Osteocyte (in vitro differentiated cells): Measurements from ENCODE around the gene SLC1A2. TPM values are rescaled to one million over a fixed set of nuclear protein-coding genes. Genes with fewer than 3 reads are reported as not detected.

Experiments used
- DNase-seq: peaks from one replicate; pipeline ENCODE4 v3.0.0; 2021; ENCODE audit warnings: mixed read lengths; ENCODE audit not compliant: unreplicated experiment; ENCODE audit errors: extremely low spot score
- H3K27ac Mint-ChIP-seq: one replicate; pipeline ENCODE4 v1.8.0; 2021; ENCODE audit warnings: mild to moderate bottlenecking, mixed read lengths; ENCODE audit not compliant: unreplicated experiment
- H3K27me3 Mint-ChIP-seq: one replicate; pipeline ENCODE4 v1.8.0; 2021; ENCODE audit warnings: mixed read lengths; ENCODE audit not compliant: unreplicated experiment
- H3K36me3 Mint-ChIP-seq: one replicate; pipeline ENCODE4 v1.8.0; 2021; ENCODE audit warnings: mixed read lengths; ENCODE audit not compliant: unreplicated experiment
- H3K4me1 Mint-ChIP-seq: one replicate; pipeline ENCODE4 v1.8.0; 2021; ENCODE audit warnings: mixed read lengths; ENCODE audit not compliant: unreplicated experiment
- H3K4me3 Mint-ChIP-seq: one replicate; pipeline ENCODE4 v1.8.0; 2021; ENCODE audit warnings: mild to moderate bottlenecking, moderate library complexity, mixed read lengths; ENCODE audit not compliant: unreplicated experiment
- H3K9me3 Mint-ChIP-seq: one replicate; pipeline ENCODE4 v1.8.0; 2021; ENCODE audit warnings: mixed read lengths; ENCODE audit not compliant: unreplicated experiment
- total RNA-seq: library from RNA; stranded (reverse); gene quantifications from 2 replicates; pipeline ENCODE4 v1.2.1, GENCODE V29; 2021
- TF ChIP-seq, protein P1 (sequence below): fragments of 200-600 bp; sonication (generic); IDR thresholded peaks from 2 replicates; pipeline ENCODE4 v1.5.0; 2021; ENCODE audit warnings: antibody characterized with exemption, mild to moderate bottlenecking, moderate library complexity

Gene SLC1A2
- total RNA-seq, 1 donor from 2014 or later: 0.32 TPM

DNA sequence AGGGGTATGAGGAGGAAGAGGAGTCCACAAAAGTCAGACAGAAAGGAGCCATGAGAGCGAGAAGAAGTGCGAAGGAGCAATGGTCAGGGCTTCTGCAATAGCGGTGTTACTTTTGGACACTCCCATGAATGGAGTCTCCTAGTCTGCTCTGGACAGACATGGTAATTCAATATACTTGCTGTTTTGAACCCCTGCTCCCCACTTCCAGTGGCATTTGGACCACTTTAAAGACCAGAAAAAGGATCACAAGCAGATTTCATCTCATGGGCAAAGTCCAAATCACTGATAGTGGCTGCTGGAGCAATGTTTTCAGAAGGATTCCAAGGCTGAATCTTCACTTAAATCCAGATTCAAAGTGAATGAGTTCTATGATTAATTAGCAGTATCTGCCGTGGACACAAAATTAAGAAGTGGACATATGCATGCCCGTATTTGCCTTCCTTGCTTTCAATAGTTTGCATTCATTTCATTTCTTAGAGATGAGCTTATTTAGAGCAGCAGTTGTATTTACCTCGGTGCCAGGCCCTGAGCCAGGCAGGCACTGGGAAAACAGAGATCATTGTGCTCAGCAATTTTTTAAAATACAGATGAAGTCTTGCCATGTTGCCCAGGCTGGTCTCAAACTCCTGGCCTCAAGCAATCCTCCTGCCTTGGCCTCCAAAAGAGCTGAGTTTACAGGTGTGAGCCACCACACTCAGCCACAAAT is 72.0 kb downstream of the SLC1A2 start:
- no peak for DNase-seq
- no peak overlapping the region for H3K4me3 Mint-ChIP-seq
- TF ChIP-seq, protein P1, sequence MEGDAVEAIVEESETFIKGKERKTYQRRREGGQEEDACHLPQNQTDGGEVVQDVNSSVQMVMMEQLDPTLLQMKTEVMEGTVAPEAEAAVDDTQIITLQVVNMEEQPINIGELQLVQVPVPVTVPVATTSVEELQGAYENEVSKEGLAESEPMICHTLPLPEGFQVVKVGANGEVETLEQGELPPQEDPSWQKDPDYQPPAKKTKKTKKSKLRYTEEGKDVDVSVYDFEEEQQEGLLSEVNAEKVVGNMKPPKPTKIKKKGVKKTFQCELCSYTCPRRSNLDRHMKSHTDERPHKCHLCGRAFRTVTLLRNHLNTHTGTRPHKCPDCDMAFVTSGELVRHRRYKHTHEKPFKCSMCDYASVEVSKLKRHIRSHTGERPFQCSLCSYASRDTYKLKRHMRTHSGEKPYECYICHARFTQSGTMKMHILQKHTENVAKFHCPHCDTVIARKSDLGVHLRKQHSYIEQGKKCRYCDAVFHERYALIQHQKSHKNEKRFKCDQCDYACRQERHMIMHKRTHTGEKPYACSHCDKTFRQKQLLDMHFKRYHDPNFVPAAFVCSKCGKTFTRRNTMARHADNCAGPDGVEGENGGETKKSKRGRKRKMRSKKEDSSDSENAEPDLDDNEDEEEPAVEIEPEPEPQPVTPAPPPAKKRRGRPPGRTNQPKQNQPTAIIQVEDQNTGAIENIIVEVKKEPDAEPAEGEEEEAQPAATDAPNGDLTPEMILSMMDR: no peak
- peaks cover 3% of the 10 kb centered on the region for H3K9me3 Mint-ChIP-seq
- H3K27ac Mint-ChIP-seq: peak overlapping the region; percentile 79
- no peaks in the 10 kb centered on the region for H3K27me3 Mint-ChIP-seq
- no peaks in the 10 kb centered on the region for H3K36me3 Mint-ChIP-seq
- peaks cover 53% of the 10 kb centered on the region for H3K4me1 Mint-ChIP-seq

DNA sequence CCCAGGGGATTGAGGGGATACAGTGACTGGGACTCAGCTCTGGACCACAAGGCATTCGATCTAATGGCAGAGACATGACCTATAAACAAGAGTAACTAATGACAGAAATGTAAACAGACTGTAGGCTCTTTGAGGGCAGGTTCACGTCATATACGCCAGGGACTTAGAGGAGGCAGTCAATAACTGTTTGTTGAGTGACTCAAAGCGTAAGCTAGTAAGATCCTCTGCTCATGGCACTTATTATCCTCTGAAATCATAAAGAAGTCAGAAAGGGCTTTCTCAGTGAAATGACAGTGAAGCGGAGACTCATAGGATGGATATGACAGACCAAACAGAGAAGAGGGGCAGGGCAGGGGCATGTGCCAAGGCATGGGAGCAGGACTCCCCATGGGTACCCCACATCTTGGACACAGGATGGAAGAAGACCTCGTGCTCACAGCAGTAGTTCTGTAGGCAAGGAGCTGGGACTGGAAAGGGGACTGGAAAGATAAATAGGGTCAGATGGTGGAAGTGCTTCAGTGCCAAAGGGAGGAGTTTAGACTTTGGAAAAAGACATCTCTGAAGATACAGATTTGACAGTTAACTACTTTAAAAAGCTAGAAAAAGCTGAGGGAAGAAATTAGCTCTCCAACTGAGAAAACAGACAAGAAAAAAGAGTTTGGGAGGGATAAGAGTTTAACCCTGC is 72.7 kb downstream of the SLC1A2 start:
- Mint-ChIP-seq H3K27ac (peak overlapping the region; percentile 62), H3K4me3 (no peak overlapping the region), H3K9me3 (peaks cover 3% of the 10 kb centered on the region), H3K36me3 (no peaks in the 10 kb centered on the region), H3K27me3 (no peaks in the 10 kb centered on the region), H3K4me1 (peaks cover 46% of the 10 kb centered on the region)
- TF ChIP-seq, protein P1: no peak
- DNase-seq: no peak

DNA sequence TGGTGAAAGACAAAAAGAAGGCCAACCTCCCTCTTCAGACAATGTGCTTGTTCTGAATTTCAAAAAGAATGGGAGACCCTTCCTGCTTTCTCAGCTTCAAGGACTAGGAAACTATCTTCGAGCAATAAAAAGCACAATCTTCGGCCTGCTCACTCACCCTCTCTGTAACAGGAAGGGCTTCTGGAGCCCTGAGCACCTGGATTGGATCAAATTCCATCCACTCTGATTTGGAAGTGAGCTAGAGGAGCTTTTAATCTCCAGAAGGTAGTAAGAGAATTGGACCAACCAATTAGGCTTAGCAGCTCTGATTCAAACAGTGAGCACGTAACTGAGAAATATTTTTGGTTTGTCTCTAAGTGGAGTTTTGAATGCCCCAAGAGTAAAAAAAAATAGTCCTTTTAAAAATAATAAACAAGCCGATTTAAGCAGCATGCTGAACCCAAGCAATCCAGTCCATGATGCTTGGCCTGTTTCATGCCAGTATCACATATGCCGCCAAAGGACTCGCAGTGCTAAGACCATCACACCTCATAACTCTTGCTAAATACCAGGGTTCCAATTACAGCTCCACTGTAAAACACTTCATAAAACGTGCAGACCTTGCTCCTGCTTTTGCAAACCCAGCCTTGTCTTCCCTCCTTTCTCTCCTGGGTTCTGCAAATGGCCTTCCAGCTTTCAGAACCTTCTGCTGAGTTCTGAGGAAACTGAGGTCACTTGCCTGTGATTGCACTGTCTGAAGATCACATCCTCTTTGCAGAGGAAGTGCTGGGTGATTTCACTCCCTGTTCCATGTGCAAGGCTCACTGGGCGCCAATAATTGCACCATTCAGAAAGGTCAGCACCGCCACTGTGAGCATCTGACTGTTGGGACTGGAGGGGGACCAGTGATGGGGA is 74.4 kb downstream of the SLC1A2 start:
- no peak overlapping the region for H3K4me3 Mint-ChIP-seq
- H3K4me1 Mint-ChIP-seq: peaks cover 39% of the 10 kb centered on the region
- no peak for DNase-seq
- H3K9me3 Mint-ChIP-seq: peaks cover 3% of the 10 kb centered on the region
- H3K36me3 Mint-ChIP-seq: no peaks in the 10 kb centered on the region
- TF ChIP-seq, protein P1: no peak
- H3K27me3 Mint-ChIP-seq: no peaks in the 10 kb centered on the region
- no peak overlapping the region for H3K27ac Mint-ChIP-seq

DNA sequence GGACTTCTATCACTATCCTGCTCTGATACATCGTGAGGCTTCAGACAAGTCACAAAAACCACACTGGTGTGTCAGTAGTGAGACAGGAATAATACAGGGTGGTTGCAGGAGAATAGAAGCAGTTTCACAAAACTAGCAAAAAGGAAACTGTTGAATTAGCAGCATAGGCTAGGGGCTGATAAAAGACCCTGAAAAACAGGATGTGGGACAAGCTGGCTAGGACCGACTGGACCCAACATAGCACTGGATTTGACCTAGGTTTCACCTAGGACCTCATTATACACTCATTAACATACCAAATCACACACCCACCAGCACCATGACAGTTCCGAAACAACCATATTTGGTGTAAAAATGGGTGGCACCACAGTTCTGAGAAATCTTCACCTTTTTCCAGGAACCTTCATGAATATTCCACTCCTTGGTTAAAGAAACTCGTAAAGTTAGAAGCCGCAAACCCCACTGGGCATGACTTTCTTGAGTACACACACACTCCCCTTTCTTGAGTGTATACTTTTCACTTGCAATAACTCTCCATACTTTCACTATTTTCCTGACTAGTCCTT is 76.2 kb downstream of the SLC1A2 start:
- Mint-ChIP-seq H3K36me3 (no peaks in the 10 kb centered on the region), H3K27ac (no peak overlapping the region), H3K9me3 (peaks cover 6% of the 10 kb centered on the region), H3K27me3 (no peaks in the 10 kb centered on the region), H3K4me1 (peaks cover 24% of the 10 kb centered on the region), H3K4me3 (no peak overlapping the region)
- TF ChIP-seq, protein P1: no peak
- DNase-seq: no peak
